PC-9 (cell line): Measurements from ENCODE around the gene DMRTA1.
"Not testable (repeated sequence)": the region's sequence is repeated elsewhere in the genome, so short reads cannot be mapped to it uniquely, and the experiment has no call there.

Source experiments
- EZH2 ChIP-seq: fragments of 200-600 bp; sonication (generic); IDR thresholded peaks from 2 replicates; pipeline ENCODE4 v1.8.0; 2017; ENCODE audit warnings: antibody characterized with exemption, low read depth
- TF ChIP-seq, protein P1 (sequence below): fragments of 200-600 bp; sonication (generic); conservative IDR thresholded peaks from 2 replicates; pipeline ENCODE4 v1.6.1; 2017; ENCODE audit warnings: mixed run types, antibody characterized with exemption, mild to moderate bottlenecking, moderate library complexity

GRCh38 chr9:22435252-22435651 is 11.4 kb upstream of the DMRTA1 start:
- TF ChIP-seq, protein P1, sequence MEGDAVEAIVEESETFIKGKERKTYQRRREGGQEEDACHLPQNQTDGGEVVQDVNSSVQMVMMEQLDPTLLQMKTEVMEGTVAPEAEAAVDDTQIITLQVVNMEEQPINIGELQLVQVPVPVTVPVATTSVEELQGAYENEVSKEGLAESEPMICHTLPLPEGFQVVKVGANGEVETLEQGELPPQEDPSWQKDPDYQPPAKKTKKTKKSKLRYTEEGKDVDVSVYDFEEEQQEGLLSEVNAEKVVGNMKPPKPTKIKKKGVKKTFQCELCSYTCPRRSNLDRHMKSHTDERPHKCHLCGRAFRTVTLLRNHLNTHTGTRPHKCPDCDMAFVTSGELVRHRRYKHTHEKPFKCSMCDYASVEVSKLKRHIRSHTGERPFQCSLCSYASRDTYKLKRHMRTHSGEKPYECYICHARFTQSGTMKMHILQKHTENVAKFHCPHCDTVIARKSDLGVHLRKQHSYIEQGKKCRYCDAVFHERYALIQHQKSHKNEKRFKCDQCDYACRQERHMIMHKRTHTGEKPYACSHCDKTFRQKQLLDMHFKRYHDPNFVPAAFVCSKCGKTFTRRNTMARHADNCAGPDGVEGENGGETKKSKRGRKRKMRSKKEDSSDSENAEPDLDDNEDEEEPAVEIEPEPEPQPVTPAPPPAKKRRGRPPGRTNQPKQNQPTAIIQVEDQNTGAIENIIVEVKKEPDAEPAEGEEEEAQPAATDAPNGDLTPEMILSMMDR: not testable (repeated sequence)
- not testable (repeated sequence) for TF ChIP-seq EZH2
